ENCODE results near the gene LARP6. TPM values are rescaled to one million over a fixed set of nuclear protein-coding genes. Genes with fewer than 3 reads are reported as not detected.

LARP6 gene
- total RNA-seq, 1 donor from 2014 or later = 28.8 TPM

DNA sequence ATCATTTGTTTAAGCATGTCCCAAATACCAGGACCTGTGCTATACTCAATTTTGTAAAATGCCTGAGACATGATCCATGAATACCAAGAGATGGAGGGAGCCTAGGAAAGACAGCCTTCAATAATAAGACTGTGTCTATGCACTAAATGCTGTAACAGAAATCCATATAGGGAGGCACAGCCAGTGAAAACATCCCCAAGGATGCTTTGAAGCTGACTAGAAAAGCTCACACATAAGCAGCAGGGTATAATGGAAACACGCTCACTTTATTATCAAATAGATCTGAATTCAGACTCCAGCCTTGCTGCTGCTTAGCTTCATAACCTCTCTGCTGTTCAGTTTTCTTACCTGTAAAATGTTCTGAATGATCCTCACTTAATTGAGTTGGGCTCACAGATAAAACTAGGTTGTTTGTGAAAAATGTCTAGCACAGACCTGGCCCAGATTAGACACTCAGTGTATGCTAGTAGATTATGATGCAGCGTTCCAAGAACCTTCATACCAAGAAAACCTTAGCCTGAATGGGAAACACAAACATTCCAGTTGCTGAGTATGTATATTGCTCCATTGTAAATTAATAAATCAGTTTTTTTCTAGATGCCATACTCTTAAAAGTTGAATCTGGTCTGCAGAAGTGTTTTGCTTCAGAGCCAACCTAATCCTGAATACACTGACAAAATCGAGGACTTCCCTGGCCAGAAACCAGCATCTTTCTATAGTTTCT, 3.8 kb upstream of the LARP6 start:
- H3K4me3 ChIP-seq (ENCODE audit: low read depth, low read length) = no peak overlapping the region
- DNase-seq (ENCODE audit: low read depth) = no peak
- TF ChIP-seq, protein P1, sequence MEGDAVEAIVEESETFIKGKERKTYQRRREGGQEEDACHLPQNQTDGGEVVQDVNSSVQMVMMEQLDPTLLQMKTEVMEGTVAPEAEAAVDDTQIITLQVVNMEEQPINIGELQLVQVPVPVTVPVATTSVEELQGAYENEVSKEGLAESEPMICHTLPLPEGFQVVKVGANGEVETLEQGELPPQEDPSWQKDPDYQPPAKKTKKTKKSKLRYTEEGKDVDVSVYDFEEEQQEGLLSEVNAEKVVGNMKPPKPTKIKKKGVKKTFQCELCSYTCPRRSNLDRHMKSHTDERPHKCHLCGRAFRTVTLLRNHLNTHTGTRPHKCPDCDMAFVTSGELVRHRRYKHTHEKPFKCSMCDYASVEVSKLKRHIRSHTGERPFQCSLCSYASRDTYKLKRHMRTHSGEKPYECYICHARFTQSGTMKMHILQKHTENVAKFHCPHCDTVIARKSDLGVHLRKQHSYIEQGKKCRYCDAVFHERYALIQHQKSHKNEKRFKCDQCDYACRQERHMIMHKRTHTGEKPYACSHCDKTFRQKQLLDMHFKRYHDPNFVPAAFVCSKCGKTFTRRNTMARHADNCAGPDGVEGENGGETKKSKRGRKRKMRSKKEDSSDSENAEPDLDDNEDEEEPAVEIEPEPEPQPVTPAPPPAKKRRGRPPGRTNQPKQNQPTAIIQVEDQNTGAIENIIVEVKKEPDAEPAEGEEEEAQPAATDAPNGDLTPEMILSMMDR (conservative IDR thresholded peaks at IDR 0.05; ENCODE audit: low read depth, low read length) = no peak

DNA sequence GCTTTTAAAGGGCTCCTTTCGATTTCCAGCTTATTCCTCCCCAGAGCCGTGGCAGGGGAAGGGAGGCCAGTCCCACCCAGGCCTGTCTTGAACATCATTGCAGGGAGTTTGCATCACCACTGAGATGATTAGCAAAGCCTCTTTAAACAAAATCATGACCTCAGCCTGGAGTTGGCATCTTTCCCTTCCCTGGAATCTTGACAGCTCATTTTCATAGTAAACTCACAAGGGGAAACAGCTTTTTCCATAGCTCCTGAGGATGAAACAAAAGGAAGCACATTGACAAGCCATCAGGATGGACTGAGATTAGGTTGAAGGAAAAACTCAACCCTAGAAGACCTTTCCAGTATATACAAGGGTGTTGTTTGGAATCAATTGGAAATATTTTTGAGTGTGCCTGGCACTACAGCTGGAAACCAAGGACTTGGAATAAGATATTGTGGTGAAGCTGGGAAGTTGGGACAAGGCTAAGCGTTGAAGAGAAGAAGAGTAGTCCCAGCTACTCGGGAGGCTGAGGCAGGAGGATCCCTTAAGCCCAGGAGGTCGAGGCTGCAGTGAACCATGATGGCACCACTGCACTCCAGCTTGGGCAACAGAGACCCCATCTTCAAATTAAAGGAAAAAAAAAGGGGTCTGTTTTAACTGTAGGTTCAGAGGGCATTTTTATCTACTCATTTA, 3.1 kb upstream of the LARP6 start:
- TF ChIP-seq, protein P1 (conservative IDR thresholded peaks at IDR 0.05; ENCODE audit: low read depth, low read length) = no peak
- no peak overlapping the region for H3K4me3 ChIP-seq (ENCODE audit: low read depth, low read length)
- DNase-seq (ENCODE audit: low read depth) = peak; percentile 81

DNA sequence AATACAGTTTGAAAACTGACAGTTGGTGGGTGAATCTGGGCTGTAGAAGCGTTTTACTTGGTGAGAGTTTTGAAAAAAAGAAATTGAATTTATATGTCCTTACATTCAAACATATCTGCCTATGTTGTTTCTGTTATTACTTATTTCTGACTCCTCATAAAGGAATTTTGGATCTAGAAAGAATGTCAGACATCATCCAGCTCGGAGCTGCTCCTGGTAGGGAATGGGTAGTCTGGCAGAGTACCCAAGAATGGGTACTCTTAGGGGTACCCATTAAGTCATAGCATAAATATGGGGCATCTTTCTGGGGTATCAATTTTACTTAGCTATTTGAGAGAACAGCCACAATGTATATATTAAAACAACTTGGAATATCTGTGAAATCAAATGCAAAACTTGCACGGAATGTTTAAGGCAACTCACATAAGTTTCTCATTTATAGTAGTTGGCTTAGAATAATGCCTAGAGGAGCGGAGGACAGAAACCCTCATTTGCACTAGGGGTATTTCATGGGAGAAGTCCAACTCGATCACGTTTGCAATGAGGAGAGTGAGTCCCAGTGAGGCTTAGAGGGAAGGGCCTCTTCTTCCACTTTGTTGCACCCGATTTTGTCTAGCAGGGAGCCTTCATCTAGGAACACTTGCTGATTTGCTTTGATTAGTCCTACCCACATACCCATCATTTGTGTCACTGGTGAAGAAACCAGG, 2.4 kb upstream of the LARP6 start:
- no peak for DNase-seq (ENCODE audit: low read depth)
- TF ChIP-seq, protein P1 (conservative IDR thresholded peaks at IDR 0.05; ENCODE audit: low read depth, low read length) = no peak
- H3K4me3 ChIP-seq (ENCODE audit: low read depth, low read length) = no peak overlapping the region

DNA sequence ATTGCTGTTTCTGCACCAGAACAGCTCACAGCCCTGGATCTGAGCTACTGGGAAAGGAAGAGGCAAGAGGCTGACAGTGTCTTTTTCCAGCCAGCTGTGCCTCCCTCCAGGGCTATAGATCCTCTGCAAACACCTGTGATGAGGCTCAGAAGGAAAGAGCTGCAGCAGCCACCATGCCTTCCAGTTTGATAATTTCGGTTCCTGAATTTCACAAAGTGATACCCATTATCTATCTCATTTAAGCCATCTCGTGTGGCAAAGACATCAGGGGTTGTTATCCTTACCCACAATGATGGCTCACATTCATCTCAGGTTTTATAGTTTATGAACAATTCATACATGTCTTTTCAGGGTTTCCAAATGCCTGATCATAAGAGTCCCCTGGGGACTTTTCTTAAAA, 1.8 kb upstream of the LARP6 start:
- TF ChIP-seq, protein P1 (conservative IDR thresholded peaks at IDR 0.05; ENCODE audit: low read depth, low read length) = no peak
- no peak for DNase-seq (ENCODE audit: low read depth)
- no peak overlapping the region for H3K4me3 ChIP-seq (ENCODE audit: low read depth, low read length)

DNA sequence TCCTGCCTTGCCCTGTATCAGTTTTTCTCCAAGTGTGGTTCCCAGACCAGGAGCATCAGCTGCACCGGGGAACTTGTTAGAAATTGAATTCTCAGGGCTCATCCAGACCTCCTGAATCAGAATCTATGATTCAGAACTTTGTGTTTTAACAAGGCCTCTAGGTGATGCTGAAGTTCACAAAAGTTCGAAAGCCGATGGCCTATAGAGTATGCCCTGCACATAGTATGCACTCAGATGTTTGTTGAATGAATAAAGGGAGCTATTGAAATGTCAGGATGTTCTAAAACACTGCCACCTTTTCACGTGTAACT, 664 bp upstream of the LARP6 start:
- DNase-seq (ENCODE audit: low read depth) = no peak
- peak overlapping the region; percentile 74 for H3K4me3 ChIP-seq (ENCODE audit: low read depth, low read length)
- TF ChIP-seq, protein P1 (conservative IDR thresholded peaks at IDR 0.05; ENCODE audit: low read depth, low read length) = no peak

DNA sequence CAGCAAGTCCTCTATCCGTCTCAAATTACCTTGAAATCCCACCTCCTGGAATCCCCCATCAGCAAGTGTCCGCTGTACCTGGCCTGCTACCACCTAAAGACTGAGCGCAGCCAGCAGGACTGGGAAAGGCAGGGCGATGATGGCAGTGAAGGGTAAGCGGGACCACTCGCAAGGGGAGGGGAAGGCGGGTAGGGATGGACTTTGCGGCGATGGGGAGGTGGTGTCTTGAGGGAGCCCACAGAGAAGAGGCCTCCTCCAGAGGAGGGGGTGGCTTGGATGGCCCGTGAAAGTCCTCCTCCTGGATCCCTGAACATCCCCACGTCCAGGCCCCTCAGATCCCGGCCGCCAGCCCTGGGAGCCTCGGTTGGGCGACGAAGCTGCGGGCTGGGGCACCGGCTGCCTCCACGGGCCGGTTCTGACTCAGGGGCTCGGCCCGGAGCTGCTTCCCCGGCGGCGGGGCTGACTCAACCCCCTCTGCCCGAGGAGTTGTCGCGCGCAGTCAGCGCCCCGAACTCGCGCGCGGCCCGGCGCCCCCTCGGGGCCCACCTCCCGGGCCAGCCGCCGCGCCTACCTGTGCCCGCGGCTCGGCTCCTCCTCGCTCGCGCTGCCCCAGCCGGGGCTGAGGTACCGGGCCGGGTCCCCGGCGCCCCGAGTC, 512 bp downstream of the LARP6 start:
- no peak for DNase-seq (ENCODE audit: low read depth)
- TF ChIP-seq, protein P1 (conservative IDR thresholded peaks at IDR 0.05; ENCODE audit: low read depth, low read length) = no peak

More for the DNA sequence above, 512 bp downstream of the LARP6 start:
- peak overlapping the region; percentile 74 for H3K4me3 ChIP-seq (ENCODE audit: low read depth, low read length)
